CD4-positive, alpha-beta T cell (primary cell): ENCODE data around the gene FBXL2. TPM values are rescaled to one million over a fixed set of nuclear protein-coding genes. Genes with fewer than 3 reads are reported as not detected.

Experiments used
- ATAC-seq: fragments of 200-7000 bp; cut with Tn5 transposase; one replicate; pipeline ENCODE4 v1.10.0; 2022; ENCODE audit warnings: mild to moderate bottlenecking; ENCODE audit not compliant: poor library complexity
- CTCF ChIA-PET: fragments of 350-600 bp; sonication (Branson Sonifier 250); formaldehyde crosslinking; loops from one replicate; lab custom pipeline; 2021; ENCODE audit warnings: antibody characterized with exemption, inconsistent platforms; lab: Charles Lee
- POLR2A ChIA-PET: fragments of 350-600 bp; sonication (Branson Sonifier 250); formaldehyde crosslinking; loops from one replicate; lab custom pipeline; 2021; ENCODE audit warnings: antibody characterized with exemption, inconsistent platforms; lab: Charles Lee
- DNase-seq, 14 experiments: peaks; one replicate each; pipeline ENCODE4 v3.0.0-alpha.2; 2013 to 2020; ENCODE audit warnings: mixed read lengths in 2 of 14
- H3K27ac ChIP-seq, 2 donors: one replicate each; pipeline versions ENCODE4 v1.5.1 to v1.7.0; 2013; ENCODE audit warnings: low read length in 2 of 2, low read depth in 1 of 2, mild to moderate bottlenecking in 1 of 2
- H3K27me3 ChIP-seq, 2 experiments: 1 replicate in 1 of 2; 2 replicates in 1 of 2; pipeline versions ENCODE4 v1.6.1 to v1.7.0; 2013; ENCODE audit warnings: low read length in 2 of 2, control low read depth in 1 of 2, mild to moderate bottlenecking in 1 of 2, moderate library complexity in 1 of 2; ENCODE audit not compliant: insufficient read depth in 2 of 2, control insufficient read depth in 1 of 2
- H3K36me3 ChIP-seq: one replicate; pipeline ENCODE4 v1.6.1; 2013; ENCODE audit warnings: low read length, control low read depth; ENCODE audit not compliant: insufficient read depth
- H3K4me1 ChIP-seq: one replicate; pipeline ENCODE4 v1.6.1; 2013; ENCODE audit warnings: low read length, control low read depth; ENCODE audit not compliant: insufficient read depth
- H3K4me3 ChIP-seq: one replicate; pipeline ENCODE4 v1.5.1; 2013; ENCODE audit warnings: mild to moderate bottlenecking, low read length, moderate library complexity
- H3K9me3 ChIP-seq, 2 experiments: 1 replicate in 1 of 2; 2 replicates in 1 of 2; pipeline versions ENCODE4 v1.6.1 to v1.7.0; 2013; ENCODE audit warnings: low read length in 2 of 2, mild to moderate bottlenecking in 2 of 2, control low read depth in 1 of 2, moderate library complexity in 1 of 2; ENCODE audit not compliant: control insufficient read depth in 1 of 2, insufficient read depth in 1 of 2
- H3K27ac Mint-ChIP-seq: one replicate; pipeline ENCODE4 v1.8.0; 2020; ENCODE audit warnings: mixed read lengths
- H3K27me3 Mint-ChIP-seq: one replicate; pipeline ENCODE4 v1.8.0; 2021; ENCODE audit warnings: mixed read lengths
- H3K36me3 Mint-ChIP-seq: one replicate; pipeline ENCODE4 v1.8.0; 2021; ENCODE audit warnings: low read depth, mixed read lengths
- H3K4me1 Mint-ChIP-seq: one replicate; pipeline ENCODE4 v1.8.0; 2021; ENCODE audit warnings: low read depth, mixed read lengths
- H3K4me3 Mint-ChIP-seq: one replicate; pipeline ENCODE4 v1.8.0; 2020; ENCODE audit warnings: mild to moderate bottlenecking, mixed read lengths
- H3K9me3 Mint-ChIP-seq: one replicate; pipeline ENCODE4 v1.8.0; 2020; ENCODE audit warnings: mixed read lengths
- intact Hi-C, 2 experiments: fragments of 100-400 bp; cut with DNase I in 1 of 2; cut with micrococcal nuclease in 1 of 2; formaldehyde crosslinking; loops; one replicate each; pipeline versions ENCODE4 v1.15.1 to v1.9.0; 2023 to 2025; cut with DNase I, micrococcal nuclease
- total RNA-seq, 174 experiments: library from RNA in 2 of 174; stranded (reverse) in 2 of 174; gene quantifications; one replicate each; pipeline ENCODE4 v1.2.3 and lab custom pipeline; 2021 to 2026
- TF ChIP-seq, protein P1 (sequence below): fragments of 200-600 bp; IDR thresholded peaks from one replicate; pipeline ENCODE4 v1.8.0; 2022; ENCODE audit warnings: antibody characterized with exemption, mild to moderate bottlenecking

FBXL2 gene
- total RNA-seq, 2 experiments from 2014 or later: not detected

DNA sequence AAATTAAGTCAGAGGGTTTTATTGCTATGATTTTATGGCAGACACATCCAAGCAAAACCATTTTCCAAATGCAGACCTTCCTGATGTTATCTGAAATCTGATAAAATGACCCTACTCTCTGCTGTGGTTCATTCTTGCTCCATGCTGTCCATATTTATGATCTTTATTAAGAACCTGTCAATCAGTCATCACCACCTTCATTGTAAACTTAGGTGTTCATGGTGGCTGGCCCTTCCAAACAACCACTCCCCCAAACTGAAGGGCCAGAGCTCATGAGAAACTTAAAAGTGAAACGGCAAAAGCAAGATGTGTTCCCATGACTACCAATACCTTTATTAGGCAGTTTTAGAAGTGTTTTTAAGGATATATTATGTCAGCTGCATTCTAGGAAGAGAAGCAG is 109.4 kb downstream of the FBXL2 start:
- intact Hi-C loops: no loop called here

DNA sequence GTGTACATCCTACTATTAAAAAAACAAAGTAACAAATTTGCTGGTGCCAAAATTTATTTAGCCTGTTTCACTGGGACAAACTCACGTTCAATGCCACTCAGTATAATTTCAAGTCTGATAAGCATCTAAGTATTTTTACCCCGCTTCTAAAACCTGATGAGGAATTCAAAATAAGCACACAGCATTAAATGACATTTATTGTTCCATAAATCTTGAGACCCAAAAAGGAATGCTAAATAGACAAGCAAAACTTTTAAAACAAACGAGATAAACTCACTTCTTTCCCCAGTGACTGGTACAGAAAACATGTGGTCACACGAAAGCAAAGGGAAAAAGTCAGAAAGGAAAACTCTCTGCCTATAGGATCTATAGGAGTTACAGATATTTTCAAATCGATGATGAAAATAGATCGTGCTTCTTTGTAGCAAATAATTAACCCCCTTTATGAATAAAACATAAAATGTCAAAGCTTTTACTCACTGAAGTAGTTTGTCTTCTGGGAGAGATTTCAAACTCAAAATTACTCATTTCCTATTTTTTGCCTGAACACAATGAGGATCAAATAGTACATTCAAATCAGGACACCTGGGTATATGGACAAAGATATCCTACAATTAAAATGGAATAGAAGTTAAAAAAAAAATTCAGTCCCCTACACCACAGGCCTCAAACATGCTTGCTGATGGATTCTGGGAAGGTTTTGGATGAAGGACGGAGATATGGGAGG is 111.3 kb downstream of the FBXL2 start:
- Mint-ChIP-seq H3K36me3 (peaks cover 77% of the 10 kb centered on the region), H3K27ac (no peak overlapping the region)
- CTCF ChIA-PET: no interaction called here

More for the DNA sequence above, 109.4 kb downstream of the FBXL2 start:
- Mint-ChIP-seq H3K27ac (peak overlapping the region; percentile 55), H3K36me3 (peaks cover 58% of the 10 kb centered on the region), H3K27me3 (no peaks in the 10 kb centered on the region), H3K4me1 (peaks cover 19% of the 10 kb centered on the region), H3K4me3 (no peak overlapping the region), H3K9me3 (no peaks in the 10 kb centered on the region)
- H3K4me1 ChIP-seq: no peaks in the 10 kb centered on the region
- no peak overlapping the region for H3K4me3 ChIP-seq
- DNase-seq (no peak), ATAC-seq (no peak)
- POLR2A ChIA-PET: no interaction called here
- TF ChIP-seq, protein P1, sequence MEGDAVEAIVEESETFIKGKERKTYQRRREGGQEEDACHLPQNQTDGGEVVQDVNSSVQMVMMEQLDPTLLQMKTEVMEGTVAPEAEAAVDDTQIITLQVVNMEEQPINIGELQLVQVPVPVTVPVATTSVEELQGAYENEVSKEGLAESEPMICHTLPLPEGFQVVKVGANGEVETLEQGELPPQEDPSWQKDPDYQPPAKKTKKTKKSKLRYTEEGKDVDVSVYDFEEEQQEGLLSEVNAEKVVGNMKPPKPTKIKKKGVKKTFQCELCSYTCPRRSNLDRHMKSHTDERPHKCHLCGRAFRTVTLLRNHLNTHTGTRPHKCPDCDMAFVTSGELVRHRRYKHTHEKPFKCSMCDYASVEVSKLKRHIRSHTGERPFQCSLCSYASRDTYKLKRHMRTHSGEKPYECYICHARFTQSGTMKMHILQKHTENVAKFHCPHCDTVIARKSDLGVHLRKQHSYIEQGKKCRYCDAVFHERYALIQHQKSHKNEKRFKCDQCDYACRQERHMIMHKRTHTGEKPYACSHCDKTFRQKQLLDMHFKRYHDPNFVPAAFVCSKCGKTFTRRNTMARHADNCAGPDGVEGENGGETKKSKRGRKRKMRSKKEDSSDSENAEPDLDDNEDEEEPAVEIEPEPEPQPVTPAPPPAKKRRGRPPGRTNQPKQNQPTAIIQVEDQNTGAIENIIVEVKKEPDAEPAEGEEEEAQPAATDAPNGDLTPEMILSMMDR: no peak
- H3K27ac ChIP-seq: no peak overlapping the region
- H3K36me3 ChIP-seq: peaks cover 37% of the 10 kb centered on the region
- CTCF ChIA-PET: no interaction called here
- no peaks in the 10 kb centered on the region for H3K27me3 ChIP-seq
- H3K9me3 ChIP-seq: no peaks in the 10 kb centered on the region

DNA sequence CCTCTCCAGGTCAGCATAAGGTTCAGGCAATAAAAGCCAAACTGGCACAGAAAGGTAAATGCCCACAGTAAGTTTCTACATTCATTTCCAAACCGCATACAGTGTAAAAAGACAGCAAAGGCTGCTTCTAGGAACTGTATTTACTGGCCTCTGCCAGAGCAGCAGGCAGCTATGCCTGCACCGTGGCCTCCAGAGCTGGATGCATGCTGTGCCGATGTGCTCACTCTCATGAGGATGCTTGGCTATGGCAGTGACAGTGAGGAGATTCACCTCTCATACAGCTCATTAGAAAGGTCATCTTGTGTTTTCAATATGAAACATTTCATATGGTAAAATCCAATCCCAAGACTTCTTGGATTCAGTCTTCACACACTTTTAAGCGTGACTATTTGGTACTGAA is 112.7 kb downstream of the FBXL2 start:
- intact Hi-C loops: no loop called here
- no peak overlapping the region for H3K27ac Mint-ChIP-seq
- Histone ChIP-seq H3K4me1 (no peaks in the 10 kb centered on the region), H3K36me3 (peaks cover 64% of the 10 kb centered on the region), H3K27ac (no peak overlapping the region), H3K4me3 (no peak overlapping the region), H3K9me3 (no peaks in the 10 kb centered on the region), H3K27me3 (no peaks in the 10 kb centered on the region)
- DNase-seq: no peak
- ATAC-seq: no peak
- peaks cover 19% of the 10 kb centered on the region for H3K4me1 Mint-ChIP-seq
- ChIA-PET CTCF (no interaction called here), POLR2A (no interaction called here)
- no peaks in the 10 kb centered on the region for H3K9me3 Mint-ChIP-seq
- H3K27me3 Mint-ChIP-seq: no peaks in the 10 kb centered on the region
- TF ChIP-seq, protein P1: no peak
- peaks cover 86% of the 10 kb centered on the region for H3K36me3 Mint-ChIP-seq
- H3K4me3 Mint-ChIP-seq: no peak overlapping the region

More for the DNA sequence above, 111.3 kb downstream of the FBXL2 start:
- no peak overlapping the region for H3K4me3 Mint-ChIP-seq
- Histone ChIP-seq H3K4me1 (no peaks in the 10 kb centered on the region), H3K27me3 (no peaks in the 10 kb centered on the region), H3K27ac (no peak overlapping the region), H3K9me3 (no peaks in the 10 kb centered on the region), H3K4me3 (no peak overlapping the region), H3K36me3 (peaks cover 53% of the 10 kb centered on the region)
- no peaks in the 10 kb centered on the region for H3K27me3 Mint-ChIP-seq
- no peaks in the 10 kb centered on the region for H3K9me3 Mint-ChIP-seq
- POLR2A ChIA-PET: no interaction called here
- intact Hi-C loops: no loop called here
- DNase-seq (no peak), ATAC-seq (no peak)
- TF ChIP-seq, protein P1: no peak
- peaks cover 19% of the 10 kb centered on the region for H3K4me1 Mint-ChIP-seq
